PC-3 (cell line): Measurements from ENCODE around the gene DCTN5.

Experiments used
- EZH2 ChIP-seq: fragments of 300-600 bp; sonication (generic); IDR thresholded peaks from one replicate; pipeline ENCODE4 v1.6.1; 2017; ENCODE audit warnings: antibody characterized with exemption, mild to moderate bottlenecking, low read length; ENCODE audit not compliant: unreplicated experiment
- EZH2phosphoT487 ChIP-seq: fragments of 300-600 bp; sonication (generic); IDR thresholded peaks from 2 replicates; pipeline ENCODE4 v1.6.1; 2018; ENCODE audit warnings: mild to moderate bottlenecking, antibody characterized with exemption, low read length, borderline replicate concordance
- TF ChIP-seq, protein P1 (sequence below): fragments of 300-600 bp; sonication (generic); conservative IDR thresholded peaks from 2 replicates; pipeline ENCODE4 v1.5.1; 2017; ENCODE audit warnings: antibody characterized with exemption, low read depth, mild to moderate bottlenecking, low read length

GRCh38 chr16:23690771-23691482 lies 49.7 kb downstream of the DCTN5 start:
- TF ChIP-seq, protein P1, sequence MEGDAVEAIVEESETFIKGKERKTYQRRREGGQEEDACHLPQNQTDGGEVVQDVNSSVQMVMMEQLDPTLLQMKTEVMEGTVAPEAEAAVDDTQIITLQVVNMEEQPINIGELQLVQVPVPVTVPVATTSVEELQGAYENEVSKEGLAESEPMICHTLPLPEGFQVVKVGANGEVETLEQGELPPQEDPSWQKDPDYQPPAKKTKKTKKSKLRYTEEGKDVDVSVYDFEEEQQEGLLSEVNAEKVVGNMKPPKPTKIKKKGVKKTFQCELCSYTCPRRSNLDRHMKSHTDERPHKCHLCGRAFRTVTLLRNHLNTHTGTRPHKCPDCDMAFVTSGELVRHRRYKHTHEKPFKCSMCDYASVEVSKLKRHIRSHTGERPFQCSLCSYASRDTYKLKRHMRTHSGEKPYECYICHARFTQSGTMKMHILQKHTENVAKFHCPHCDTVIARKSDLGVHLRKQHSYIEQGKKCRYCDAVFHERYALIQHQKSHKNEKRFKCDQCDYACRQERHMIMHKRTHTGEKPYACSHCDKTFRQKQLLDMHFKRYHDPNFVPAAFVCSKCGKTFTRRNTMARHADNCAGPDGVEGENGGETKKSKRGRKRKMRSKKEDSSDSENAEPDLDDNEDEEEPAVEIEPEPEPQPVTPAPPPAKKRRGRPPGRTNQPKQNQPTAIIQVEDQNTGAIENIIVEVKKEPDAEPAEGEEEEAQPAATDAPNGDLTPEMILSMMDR = no peak
- TF ChIP-seq EZH2 (no peak), EZH2phosphoT487 (no peak)
